Astrocyte (in vitro differentiated cells and primary cell): ENCODE measurements around the gene CMYA5. TPM values are rescaled to one million over a fixed set of nuclear protein-coding genes. Genes with fewer than 3 reads are reported as not detected.

Experiments used
- DNase-seq: peaks from one replicate; pipeline ENCODE4 v3.0.0-alpha.2; 2010; ENCODE audit warnings: low read depth
- FAIRE-seq: peaks from 2 replicates; lab custom pipeline; 2011; peaks lifted over from hg19 to GRCh38; lab: Jason Lieb, UNC
- H2AFZ ChIP-seq: 2 replicates; pipeline ENCODE4 v1.6.0; 2012; ENCODE audit warnings: low read depth, low read length, inconsistent platforms
- H3K27ac ChIP-seq: 2 replicates; pipeline ENCODE4 v1.5.1; 2011; ENCODE audit warnings: low read depth, low read length, inconsistent platforms
- H3K27me3 ChIP-seq: 2 replicates; pipeline ENCODE4 v1.6.0; 2011; ENCODE audit warnings: low read length, inconsistent platforms; ENCODE audit not compliant: insufficient read depth
- H3K36me3 ChIP-seq: 2 replicates; pipeline ENCODE4 v1.5.1; 2011; ENCODE audit warnings: low read length, inconsistent platforms; ENCODE audit not compliant: insufficient read depth
- H3K4me1 ChIP-seq: 2 replicates; pipeline ENCODE4 v1.5.1; 2011; ENCODE audit warnings: low read length, inconsistent platforms; ENCODE audit not compliant: insufficient read depth
- H3K4me2 ChIP-seq: 2 replicates; pipeline ENCODE4 v1.6.0; 2012; ENCODE audit warnings: low read length, inconsistent platforms
- H3K4me3 ChIP-seq: 2 replicates; pipeline ENCODE4 v1.5.1; 2011; ENCODE audit warnings: low read depth, mild to moderate bottlenecking, low read length, inconsistent platforms; ENCODE audit not compliant: insufficient read depth
- H3K79me2 ChIP-seq: 2 replicates; pipeline ENCODE4 v1.6.0; 2012; ENCODE audit warnings: mild to moderate bottlenecking, low read length, inconsistent platforms; ENCODE audit not compliant: insufficient read depth
- H3K9ac ChIP-seq: 2 replicates; pipeline ENCODE4 v1.6.0; 2012; ENCODE audit warnings: mild to moderate bottlenecking, low read length, inconsistent platforms
- H3K9me3 ChIP-seq: 2 replicates; pipeline ENCODE4 v1.5.1; 2012; ENCODE audit warnings: low read depth, mild to moderate bottlenecking, low read length, inconsistent platforms; ENCODE audit not compliant: insufficient read depth
- H4K20me1 ChIP-seq: 2 replicates; pipeline ENCODE4 v1.6.0; 2012; ENCODE audit warnings: low read length, inconsistent platforms; ENCODE audit not compliant: insufficient read depth
- H3K27ac Mint-ChIP-seq: one replicate; pipeline ENCODE4 v1.8.0; 2021; ENCODE audit warnings: mild to moderate bottlenecking, mixed read lengths; ENCODE audit not compliant: unreplicated experiment
- H3K27me3 Mint-ChIP-seq: one replicate; pipeline ENCODE4 v1.8.0; 2021; ENCODE audit warnings: low read depth, mixed read lengths; ENCODE audit not compliant: unreplicated experiment
- H3K36me3 Mint-ChIP-seq: one replicate; pipeline ENCODE4 v1.8.0; 2021; ENCODE audit warnings: low read depth, mixed read lengths; ENCODE audit not compliant: unreplicated experiment
- H3K4me1 Mint-ChIP-seq: one replicate; pipeline ENCODE4 v1.8.0; 2021; ENCODE audit warnings: low read depth, mixed read lengths; ENCODE audit not compliant: unreplicated experiment
- H3K4me3 Mint-ChIP-seq: one replicate; pipeline ENCODE4 v1.8.0; 2021; ENCODE audit warnings: mild to moderate bottlenecking, moderate library complexity, mixed read lengths; ENCODE audit not compliant: unreplicated experiment
- H3K9me3 Mint-ChIP-seq: one replicate; pipeline ENCODE4 v1.8.0; 2021; ENCODE audit warnings: mild to moderate bottlenecking, mixed read lengths; ENCODE audit not compliant: unreplicated experiment
- CTCF ChIP-seq: IDR thresholded peaks from 2 replicates; pipeline ENCODE4 v1.5.1; 2011; ENCODE audit warnings: low read depth, mild to moderate bottlenecking, inconsistent platforms, low read length, moderate library complexity; ENCODE audit not compliant: insufficient read depth
- EZH2 ChIP-seq: IDR thresholded peaks from 2 replicates; pipeline ENCODE4 v1.6.1; 2012; ENCODE audit warnings: mild to moderate bottlenecking, low read length, inconsistent platforms; ENCODE audit not compliant: insufficient read depth
- total RNA-seq: library from RNA; stranded (reverse); gene quantifications from 2 replicates; pipeline ENCODE4 v1.2.1, GENCODE V29; 2021

Gene CMYA5
- total RNA-seq, 1 donor from 2014 or later = 1.2 TPM

- no peaks in the 10 kb centered on the region for H3K4me1 ChIP-seq
- no peak overlapping the region for H3K4me3 Mint-ChIP-seq
- H3K36me3 ChIP-seq = no peaks in the 10 kb centered on the region
- H3K4me2 ChIP-seq = no peak overlapping the region
- no peaks in the 10 kb centered on the region for H3K27me3 Mint-ChIP-seq
- no peaks in the 10 kb centered on the region for H4K20me1 ChIP-seq
- H3K4me3 ChIP-seq = no peak overlapping the region
- no peaks in the 10 kb centered on the region for H3K36me3 Mint-ChIP-seq
- no peak overlapping the region for H3K27ac ChIP-seq
- no peak overlapping the region for H2AFZ ChIP-seq
- H3K9me3 ChIP-seq = no peaks in the 10 kb centered on the region
- FAIRE-seq (no peak), DNase-seq (no peak)
- no peak overlapping the region for H3K27ac Mint-ChIP-seq
- peaks cover 2% of the 10 kb centered on the region for H3K4me1 Mint-ChIP-seq
- H3K27me3 ChIP-seq = no peaks in the 10 kb centered on the region
- no peaks in the 10 kb centered on the region for H3K9me3 Mint-ChIP-seq
- no peak overlapping the region for H3K9ac ChIP-seq
- TF ChIP-seq CTCF = no peak
- no peak for TF ChIP-seq EZH2
- no peaks in the 10 kb centered on the region for H3K79me2 ChIP-seq
Measured at GRCh38 chr5:79699763-79700400, 10.2 kb downstream of the CMYA5 start.

DNA sequence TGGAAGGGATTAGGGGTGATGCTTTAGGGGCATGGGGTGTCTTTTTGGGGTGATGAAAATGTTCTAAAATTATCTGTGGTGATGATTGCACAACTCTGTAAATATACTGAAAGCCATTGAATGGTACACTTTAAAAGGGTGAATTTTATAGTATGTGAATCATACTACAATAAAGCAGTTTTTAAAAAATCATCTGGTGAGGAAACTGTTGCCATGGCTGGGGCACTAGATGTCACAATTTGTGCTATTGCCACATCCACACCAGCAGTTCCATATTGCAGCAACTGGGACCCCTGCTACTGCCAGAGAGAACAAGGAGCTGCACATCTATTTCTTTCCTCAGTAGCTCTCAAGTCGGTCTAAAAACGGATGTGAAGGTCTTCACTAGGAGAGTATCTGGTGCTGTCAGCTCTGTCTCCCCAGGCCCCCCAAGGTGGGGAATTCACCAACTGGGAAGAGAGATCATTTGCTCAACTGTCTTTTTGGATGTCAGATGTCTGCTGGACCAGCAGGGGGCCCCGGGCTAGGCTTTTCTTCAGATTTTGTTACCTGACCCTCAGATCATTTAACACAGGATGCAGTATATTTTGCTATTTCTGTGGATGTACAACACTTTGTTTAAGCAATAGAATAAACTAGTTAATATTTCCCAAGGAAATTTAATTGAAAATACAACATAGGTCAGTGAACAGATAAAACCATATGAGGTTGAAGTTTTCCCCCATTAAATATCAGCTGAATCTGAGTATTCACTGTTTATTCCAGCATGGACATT, 13.2 kb downstream of the CMYA5 start:
- Mint-ChIP-seq H3K4me3 (no peak overlapping the region), H3K27ac (no peak overlapping the region), H3K27me3 (no peaks in the 10 kb centered on the region), H3K4me1 (no peaks in the 10 kb centered on the region), H3K9me3 (no peaks in the 10 kb centered on the region), H3K36me3 (peaks cover 6% of the 10 kb centered on the region)
- no peak overlapping the region for H3K4me3 ChIP-seq
- H3K9ac ChIP-seq = no peak overlapping the region
- H3K27me3 ChIP-seq = no peaks in the 10 kb centered on the region
- H3K27ac ChIP-seq = no peak overlapping the region
- FAIRE-seq = no peak
- H3K4me1 ChIP-seq = no peaks in the 10 kb centered on the region
- no peak overlapping the region for H2AFZ ChIP-seq
- H3K9me3 ChIP-seq = no peaks in the 10 kb centered on the region
- H3K36me3 ChIP-seq = no peaks in the 10 kb centered on the region
- no peaks in the 10 kb centered on the region for H3K79me2 ChIP-seq
- no peak overlapping the region for H3K4me2 ChIP-seq
- DNase-seq = no peak
- no peaks in the 10 kb centered on the region for H4K20me1 ChIP-seq
- no peak for TF ChIP-seq EZH2
- peak; percentile 50 for TF ChIP-seq CTCF

- no peaks in the 10 kb centered on the region for H3K36me3 ChIP-seq
- no peaks in the 10 kb centered on the region for H3K4me1 ChIP-seq
- no peaks in the 10 kb centered on the region for H3K27me3 ChIP-seq
- H3K4me2 ChIP-seq = no peak overlapping the region
- no peaks in the 10 kb centered on the region for H3K79me2 ChIP-seq
- no peak for FAIRE-seq
- no peaks in the 10 kb centered on the region for H3K4me1 Mint-ChIP-seq
- H3K4me3 ChIP-seq = no peak overlapping the region
- DNase-seq = no peak
- no peaks in the 10 kb centered on the region for H3K9me3 Mint-ChIP-seq
- H3K9ac ChIP-seq = no peak overlapping the region
- H3K27ac ChIP-seq = no peak overlapping the region
- no peaks in the 10 kb centered on the region for H3K9me3 ChIP-seq
- no peak overlapping the region for H3K4me3 Mint-ChIP-seq
- no peak overlapping the region for H2AFZ ChIP-seq
- H3K27ac Mint-ChIP-seq = no peak overlapping the region
- TF ChIP-seq CTCF (no peak), EZH2 (no peak)
- no peaks in the 10 kb centered on the region for H4K20me1 ChIP-seq
- no peaks in the 10 kb centered on the region for H3K27me3 Mint-ChIP-seq
- H3K36me3 Mint-ChIP-seq = peaks cover 6% of the 10 kb centered on the region
Measured at GRCh38 chr5:79703381-79703645, 13.7 kb downstream of the CMYA5 start.
